Transverse colon (tissue), 4 donors: ENCODE results near the gene POPDC2. TPM values are rescaled to one million over a fixed set of nuclear protein-coding genes. Genes with fewer than 3 reads are reported as not detected.

Experiments used
- DNase-seq: peaks from one replicate; pipeline ENCODE4 v3.0.0-alpha.2; 2019
- H3K27ac ChIP-seq, 4 donors: fragments of 200-600 bp; sonication (generic); 2 replicates each; pipeline ENCODE4 v1.5.1; 2016 to 2018; ENCODE audit warnings: inconsistent platforms in 4 of 4
- H3K27me3 ChIP-seq: fragments of 200-600 bp; sonication (generic); 2 replicates; pipeline ENCODE4 v1.5.1; 2017; ENCODE audit warnings: inconsistent platforms
- H3K36me3 ChIP-seq, 4 donors: fragments of 200-600 bp; sonication (generic); 2 replicates each; pipeline ENCODE4 v1.5.1; 2017 to 2019; ENCODE audit warnings: inconsistent platforms in 4 of 4
- H3K4me1 ChIP-seq, 4 donors: fragments of 200-600 bp; sonication (generic); 2 replicates each; pipeline ENCODE4 v1.5.1; 2017 to 2020; ENCODE audit warnings: inconsistent platforms in 4 of 4
- H3K4me3 ChIP-seq, 4 donors: fragments of 200-600 bp; sonication (generic); 1 replicate in 1 of 4; 2 replicates in 3 of 4; pipeline versions ENCODE4 v1.5.1 to v1.6.1; 2017 to 2019; ENCODE audit warnings: inconsistent platforms in 4 of 4
- H3K9me3 ChIP-seq, 2 donors: fragments of 200-600 bp; sonication (generic); 2 replicates each; pipeline ENCODE4 v1.5.1; 2017 to 2019; ENCODE audit warnings: inconsistent platforms in 2 of 2
- CTCF ChIP-seq, 5 experiments: fragments of 200-600 bp in 3 of 5; fragments of 450-650 bp in 2 of 5; sonication (generic) in 3 of 5; IDR thresholded peaks; 1 replicate in 2 of 5; 2 replicates in 3 of 5; pipeline ENCODE4 v1.5.1; 2016 to 2017; ENCODE audit warnings: antibody characterized with exemption in 5 of 5, inconsistent platforms in 3 of 5, mild to moderate bottlenecking in 2 of 5, moderate library complexity in 1 of 5
- EP300 ChIP-seq: sonication (generic); formaldehyde crosslinking; IDR thresholded peaks from one replicate; pipeline ENCODE4 v1.6.1; 2017; ENCODE audit warnings: antibody characterized with exemption, low read depth
- POLR2A ChIP-seq: fragments of 450-650 bp; IDR thresholded peaks from one replicate; pipeline ENCODE4 v1.6.1; 2016; ENCODE audit warnings: antibody characterized with exemption, mild to moderate bottlenecking, moderate library complexity
- POLR2AphosphoS5 ChIP-seq, 3 donors: sonication (generic); formaldehyde crosslinking; IDR thresholded peaks; one replicate each; pipeline ENCODE4 v1.6.1; 2016; ENCODE audit warnings: antibody characterized with exemption in 3 of 3
- WGBS, 2 donors: methylation state at CpG; one replicate each; pipeline ENCODE4 v1.1.5; 2018; ENCODE audit warnings: low coverage in 1 of 2; 5-methylcytosine and 5-hydroxymethylcytosine counted together
- in situ Hi-C, 4 donors: fragments of 200-750 bp; cut with MboI; loops; one replicate each; pipeline versions ENCODE4 v1.15.0 to v1.15.1; 2017; ENCODE audit warnings: low sequenced_read_pairs in 3 of 4, low pct_ligation_motif_present in 1 of 4, low pct_unique_long_range_greater_than_20kb in 1 of 4
- intact Hi-C: fragments of 100-400 bp; cut with DNase I; formaldehyde crosslinking; loops from one replicate; pipeline ENCODE4 v1.15.1; 2023; ENCODE audit warnings: low total_unique reads
- total RNA-seq, 4 donors: library from RNA; depleted of rRNA; stranded (reverse); fragments of >200 nt; gene quantifications; one replicate each; pipeline ENCODE4 v1.1.0, GENCODE V29; 2016

Gene POPDC2
- total RNA-seq, 4 donors from 2014 or later: 15.0 to 17.7 (median 15.6) TPM

DNA sequence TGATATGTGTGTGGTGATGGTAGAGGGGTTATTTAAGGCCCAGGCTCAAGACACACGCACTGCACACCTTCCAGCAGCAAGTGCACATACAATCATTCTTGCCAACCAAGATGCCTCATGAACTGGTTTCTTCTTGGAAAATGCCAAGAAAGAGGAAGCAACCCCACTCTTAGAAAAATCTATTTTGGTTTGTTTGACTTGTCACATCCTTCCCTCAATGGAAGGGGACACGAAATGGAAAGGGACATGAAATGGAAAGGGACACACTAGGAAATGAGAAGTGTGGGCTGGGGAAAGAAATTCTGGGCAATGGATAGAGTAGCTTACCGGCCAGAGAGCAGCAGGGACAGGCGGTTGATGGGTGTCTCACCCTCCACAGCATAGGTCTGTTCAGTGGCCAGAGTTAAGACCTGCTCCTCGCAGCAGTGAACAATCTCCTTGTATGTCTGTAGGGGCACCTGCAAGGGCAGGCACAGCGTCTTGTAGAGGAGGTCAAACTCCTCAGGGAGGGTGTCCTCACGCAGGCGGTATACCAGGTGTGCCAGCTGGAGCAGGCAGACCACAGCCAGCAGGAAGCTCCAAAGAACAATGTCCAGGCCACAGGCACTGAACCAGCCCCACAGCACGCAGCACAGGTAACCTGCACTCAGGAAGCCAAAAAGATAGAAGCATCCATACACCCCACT is 640 bp downstream of the POPDC2 start:
- TF ChIP-seq EP300 (no peak), CTCF (IDR thresholded peaks at IDR 0.05) (no peak), POLR2AphosphoS5 (IDR thresholded peaks at IDR 0.05) (no peak), POLR2A (no peak)
- H3K4me3 ChIP-seq: peak overlapping the region in 3 of 4 donors; percentile 5 to 34 (median 17)

GRCh38 chr3:119658994-119659393 is 1.4 kb downstream of the POPDC2 start:
- in situ Hi-C loops (no loop called here), intact Hi-C loops (no loop called here)
- 82 to 84% methylated on average over 2 of the region's 2 CpGs for WGBS, 2 donors
- Histone ChIP-seq H3K4me3 (peak overlapping the region in 3 of 4 donors; percentile 5 to 34 (median 17)), H3K27ac (peak overlapping the region; percentile 65 to 84 (median 74)), H3K27me3 (no peaks in the 10 kb centered on the region), H3K9me3 (no peaks in the 10 kb centered on the region), H3K4me1 (peaks cover 0 to 12% (median 0%) of the 10 kb centered on the region in 4 donors), H3K36me3 (no peaks in the 10 kb centered on the region)
- no peak for DNase-seq
- TF ChIP-seq POLR2A: no peak
- TF ChIP-seq EP300: no peak
- TF ChIP-seq POLR2AphosphoS5 (IDR thresholded peaks at IDR 0.05): no peak
- no peak for TF ChIP-seq CTCF (IDR thresholded peaks at IDR 0.05)

More for the DNA sequence above, 640 bp downstream of the POPDC2 start:
- 70 to 73% methylated on average over 2 to 9 of the region's 9 CpGs for WGBS, 2 donors
- no peak for DNase-seq
- H3K27ac ChIP-seq: peak overlapping the region; percentile 65 to 84 (median 74)
- H3K27me3 ChIP-seq: no peaks in the 10 kb centered on the region
- intact Hi-C loops (no loop called here), in situ Hi-C loops (no loop called here)
- H3K9me3 ChIP-seq: no peaks in the 10 kb centered on the region
- peaks cover 0 to 15% (median 0%) of the 10 kb centered on the region in 4 donors for H3K4me1 ChIP-seq
- no peaks in the 10 kb centered on the region for H3K36me3 ChIP-seq

DNA sequence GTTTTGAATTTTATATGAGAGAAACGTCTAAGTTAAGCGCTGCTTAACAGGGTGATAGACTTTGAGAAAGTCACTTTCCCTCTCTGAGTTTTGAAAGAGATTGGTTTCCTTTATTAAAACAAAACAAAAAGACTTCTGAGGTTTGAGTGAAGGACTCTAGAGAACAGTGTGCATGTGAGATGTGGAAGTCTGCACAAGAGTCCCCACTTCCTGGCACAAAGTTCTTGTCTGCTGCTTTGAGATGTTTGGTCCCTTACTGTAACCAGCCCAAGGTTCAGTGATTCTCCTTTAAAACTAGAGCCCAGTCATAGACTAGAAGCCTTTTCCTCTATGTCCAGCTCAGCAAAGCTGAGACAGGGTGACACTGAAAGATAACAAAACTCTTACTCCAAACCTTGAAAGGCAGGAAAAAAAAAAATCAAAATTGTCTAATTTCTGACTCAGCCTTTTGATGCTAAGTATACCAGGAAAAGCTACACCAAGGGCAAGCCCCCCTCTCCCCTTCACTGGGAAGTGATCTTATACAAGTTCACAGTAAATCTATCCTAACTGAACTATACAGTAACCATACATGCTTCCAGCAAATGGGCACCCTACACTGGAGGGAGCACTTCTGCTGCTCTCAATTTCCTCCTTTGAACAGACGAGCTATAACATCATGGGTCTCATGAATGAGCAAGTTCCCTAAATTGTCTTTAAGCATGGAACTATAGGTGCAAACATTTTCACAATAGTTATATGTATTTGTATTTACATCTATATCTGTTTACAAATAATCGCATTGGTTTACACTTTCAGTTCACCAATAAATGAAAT is 2.3 kb downstream of the POPDC2 start:
- Histone ChIP-seq H3K4me3 (peak overlapping the region in 1 of 4 donors; percentile 14), H3K27ac (peak overlapping the region in 3 of 4 donors; percentile 10 to 84 (median 75)), H3K27me3 (no peaks in the 10 kb centered on the region), H3K36me3 (no peaks in the 10 kb centered on the region), H3K9me3 (no peaks in the 10 kb centered on the region), H3K4me1 (peaks cover 0 to 10% (median 0%) of the 10 kb centered on the region in 4 donors)
- no peak for DNase-seq
- TF ChIP-seq POLR2A (no peak), POLR2AphosphoS5 (IDR thresholded peaks at IDR 0.05) (no peak), CTCF (IDR thresholded peaks at IDR 0.05) (no peak), EP300 (no peak)
- intact Hi-C loops (no loop called here), in situ Hi-C loops (no loop called here)
- 69 to 81% methylated on average over 4 of the region's 4 CpGs for WGBS, 2 donors

DNA sequence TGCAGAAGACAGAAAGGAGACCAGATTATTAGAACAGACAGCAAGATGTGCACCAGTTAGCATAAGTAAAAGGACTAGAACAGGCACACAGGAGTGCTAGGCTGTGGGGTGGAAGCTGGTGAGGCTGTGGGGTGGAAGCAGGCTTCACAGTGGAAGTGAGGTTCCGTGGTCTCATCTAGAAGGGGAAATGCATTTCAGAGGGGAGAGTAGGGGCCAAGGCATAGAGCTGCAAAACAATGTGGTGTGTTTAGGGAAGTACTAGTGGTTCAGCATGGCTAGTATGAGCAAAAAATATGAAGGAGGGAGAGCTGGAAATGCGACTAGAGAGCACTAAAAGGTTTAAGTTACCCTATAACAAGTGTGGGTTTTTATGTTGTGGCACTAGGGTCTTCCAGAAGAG is 6.5 kb downstream of the POPDC2 start:
- WGBS, 2 donors: 34 to 42% methylated on average over 2 of the region's 2 CpGs
- TF ChIP-seq POLR2A (no peak), EP300 (no peak), CTCF (IDR thresholded peaks at IDR 0.05) (no peak)
- Histone ChIP-seq H3K9me3 (no peaks in the 10 kb centered on the region), H3K4me1 (peaks cover 0 to 3% (median 0%) of the 10 kb centered on the region in 4 donors), H3K27ac (no peak overlapping the region), H3K27me3 (no peaks in the 10 kb centered on the region), H3K4me3 (no peak overlapping the region), H3K36me3 (no peaks in the 10 kb centered on the region)
- intact Hi-C loops (no loop called here), in situ Hi-C loops (no loop called here)
- DNase-seq: no peak
